Breast epithelium (tissue), 4 donors: ENCODE data around the gene AHNAK. TPM values are rescaled to one million over a fixed set of nuclear protein-coding genes. Genes with fewer than 3 reads are reported as not detected.

Experiments
- DNase-seq, 2 donors: peaks; one replicate each; pipeline ENCODE4 v3.0.0-alpha.2; 2019; ENCODE audit warnings: low spot score in 2 of 2
- H3K27ac ChIP-seq, 2 donors: fragments of 200-600 bp; sonication (generic) in 1 of 2; one replicate each; pipeline ENCODE4 v1.5.1; 2016 to 2019; ENCODE audit warnings: mild to moderate bottlenecking in 1 of 2
- H3K27me3 ChIP-seq, 2 donors: fragments of 200-600 bp; sonication (generic) in 1 of 2; one replicate each; pipeline versions ENCODE4 v1.5.1 to v1.6.0; 2017 to 2019; ENCODE audit warnings: control low read depth in 1 of 2, mild to moderate bottlenecking in 1 of 2
- H3K36me3 ChIP-seq: fragments of 200-600 bp; one replicate; pipeline ENCODE4 v1.5.1; 2019
- H3K4me1 ChIP-seq, 2 donors: fragments of 200-600 bp; sonication (generic); one replicate each; pipeline ENCODE4 v1.5.1; 2016 to 2019; ENCODE audit warnings: control low read depth in 1 of 2
- H3K4me3 ChIP-seq, 3 donors: fragments of 200-600 bp; sonication (generic); 1 replicate in 2 of 3; 2 replicates in 1 of 3; pipeline ENCODE4 v1.5.1; 2016 to 2019; ENCODE audit warnings: mild to moderate bottlenecking in 3 of 3, moderate library complexity in 2 of 3
- H3K9me3 ChIP-seq, 2 donors: fragments of 200-600 bp; sonication (generic) in 1 of 2; one replicate each; pipeline ENCODE4 v1.5.1; 2016 to 2019; ENCODE audit warnings: control low read depth in 1 of 2
- CTCF ChIP-seq, 3 donors: fragments of 450-650 bp; IDR thresholded peaks; one replicate each; pipeline ENCODE4 v1.5.1; 2016 to 2017; ENCODE audit warnings: antibody characterized with exemption in 3 of 3, mild to moderate bottlenecking in 3 of 3, moderate library complexity in 3 of 3
- POLR2A ChIP-seq: fragments of 450-650 bp; IDR thresholded peaks from one replicate; pipeline ENCODE4 v1.6.1; 2016; ENCODE audit warnings: antibody characterized with exemption, mild to moderate bottlenecking, moderate library complexity
- POLR2AphosphoS5 ChIP-seq, 3 donors: sonication (generic); formaldehyde crosslinking; IDR thresholded peaks; one replicate each; pipeline ENCODE4 v1.6.1; 2017; ENCODE audit warnings: antibody characterized with exemption in 3 of 3
- intact Hi-C: fragments of 100-400 bp; cut with DNase I; formaldehyde crosslinking; loops from one replicate; pipeline ENCODE4 v1.15.1; 2023; ENCODE audit warnings: low total_unique reads
- total RNA-seq, 3 donors: library from RNA; depleted of rRNA; stranded (reverse); fragments of >200 nt; gene quantifications; one replicate each; pipeline ENCODE4 v1.1.0, GENCODE V29; 2016

The AHNAK gene
- total RNA-seq, 3 donors from 2014 or later, result 636 to 1,393 (median 1,040) TPM

- Histone ChIP-seq H3K9me3 (no peaks in the 10 kb centered on the region), H3K4me1 (peaks cover 3 to 13% of the 10 kb centered on the region in 2 donors), H3K36me3 (no peaks in the 10 kb centered on the region), H3K27ac (peak overlapping the region in 1 of 2 donors; percentile 87), H3K27me3 (no peaks in the 10 kb centered on the region), H3K4me3 (no peak overlapping the region)
- intact Hi-C loops, result no loop called here
- no peak for TF ChIP-seq POLR2A
- no peak for TF ChIP-seq POLR2AphosphoS5 (IDR thresholded peaks at IDR 0.05)
- TF ChIP-seq CTCF (IDR thresholded peaks at IDR 0.05), result no peak
- DNase-seq, result no peak
Measured at GRCh38 chr11:62507125-62507422, 39.5 kb downstream of the AHNAK start.

DNA sequence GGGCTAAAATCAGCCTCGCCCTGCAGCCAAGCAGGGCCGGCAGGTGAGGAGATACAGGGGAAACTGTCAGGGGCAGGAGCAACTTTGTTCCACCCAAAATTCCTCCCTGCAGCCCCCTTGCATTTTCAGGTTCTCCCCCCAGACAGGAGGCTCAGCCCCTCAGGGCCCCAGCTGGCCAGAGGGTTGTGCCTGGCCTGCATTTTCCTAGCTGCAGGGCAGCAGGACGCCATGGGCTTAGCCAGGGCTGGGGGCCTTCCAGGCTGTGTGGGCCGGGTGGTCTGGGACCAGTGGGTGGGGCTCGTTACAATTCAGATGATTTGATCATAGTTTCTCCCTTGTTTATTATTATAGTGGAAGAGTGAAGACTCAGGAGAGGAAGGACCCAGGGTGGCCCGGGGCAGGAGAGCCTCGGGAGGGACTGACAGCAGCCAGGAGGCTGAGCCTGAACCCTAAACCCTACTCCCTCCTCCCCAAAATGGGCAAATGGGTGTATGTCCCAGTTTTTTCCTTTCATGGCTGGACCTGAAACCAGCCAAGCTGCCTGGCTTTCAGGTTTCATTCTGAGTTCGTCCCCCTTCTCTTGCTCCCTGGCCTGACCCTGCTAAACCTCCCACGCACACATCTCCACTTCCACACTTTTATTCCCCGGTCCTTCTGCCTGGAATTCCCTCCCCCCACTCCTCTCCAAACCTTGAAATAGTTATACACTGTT, 40.0 kb downstream of the AHNAK start:
- Histone ChIP-seq H3K4me3 (no peak overlapping the region), H3K9me3 (no peaks in the 10 kb centered on the region), H3K36me3 (no peaks in the 10 kb centered on the region), H3K27me3 (no peaks in the 10 kb centered on the region), H3K27ac (peak overlapping the region; percentile 30 to 53), H3K4me1 (peaks cover 3 to 18% of the 10 kb centered on the region in 2 donors)
- DNase-seq, result no peak
- intact Hi-C loops, result no loop called here
- TF ChIP-seq POLR2A (no peak), POLR2AphosphoS5 (IDR thresholded peaks at IDR 0.05) (no peak), CTCF (IDR thresholded peaks at IDR 0.05) (no peak)

DNA sequence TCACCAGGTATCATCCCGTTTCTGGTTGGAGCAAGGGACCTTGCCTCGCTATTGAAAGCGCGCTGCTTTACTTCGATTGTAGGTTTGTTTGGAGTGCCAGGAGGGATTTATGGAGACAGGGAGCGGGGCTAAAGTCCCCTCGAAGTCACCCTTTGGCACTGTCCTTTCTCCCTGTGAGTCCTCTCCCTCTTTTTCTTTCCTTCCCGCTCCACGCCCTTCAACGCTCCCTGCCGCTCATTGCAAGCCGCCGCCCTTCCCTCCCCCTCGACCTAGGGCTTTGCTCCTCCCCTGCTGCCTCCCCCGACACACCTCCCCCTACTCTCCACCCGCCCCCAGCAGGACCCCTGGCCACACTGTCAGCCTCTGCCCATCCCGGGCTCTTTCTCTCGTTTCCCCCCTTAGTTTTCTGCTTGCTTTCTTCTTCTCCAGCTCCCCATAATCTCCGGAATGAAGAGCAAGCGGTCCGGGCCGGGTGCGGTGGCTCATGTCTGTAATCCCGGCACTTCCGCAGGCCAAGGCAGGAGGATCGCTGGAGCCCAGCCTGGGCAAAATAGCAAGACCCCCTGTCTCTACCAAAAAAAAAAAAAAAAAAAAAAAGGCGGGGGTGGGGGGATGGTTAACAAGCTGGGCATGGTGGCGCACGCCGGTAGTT, 41.0 kb downstream of the AHNAK start:
- Histone ChIP-seq H3K4me3 (peak overlapping the region in 2 of 3 donors; percentile 20 to 29), H3K4me1 (peaks cover 3 to 19% of the 10 kb centered on the region in 2 donors), H3K9me3 (no peaks in the 10 kb centered on the region), H3K36me3 (no peaks in the 10 kb centered on the region), H3K27ac (peak overlapping the region in 1 of 2 donors; percentile 60), H3K27me3 (no peaks in the 10 kb centered on the region)
- intact Hi-C loops, result no loop called here
- TF ChIP-seq CTCF (IDR thresholded peaks at IDR 0.05), result no peak
- no peak for TF ChIP-seq POLR2AphosphoS5 (IDR thresholded peaks at IDR 0.05)
- no peak for TF ChIP-seq POLR2A
- no peak for DNase-seq

DNA sequence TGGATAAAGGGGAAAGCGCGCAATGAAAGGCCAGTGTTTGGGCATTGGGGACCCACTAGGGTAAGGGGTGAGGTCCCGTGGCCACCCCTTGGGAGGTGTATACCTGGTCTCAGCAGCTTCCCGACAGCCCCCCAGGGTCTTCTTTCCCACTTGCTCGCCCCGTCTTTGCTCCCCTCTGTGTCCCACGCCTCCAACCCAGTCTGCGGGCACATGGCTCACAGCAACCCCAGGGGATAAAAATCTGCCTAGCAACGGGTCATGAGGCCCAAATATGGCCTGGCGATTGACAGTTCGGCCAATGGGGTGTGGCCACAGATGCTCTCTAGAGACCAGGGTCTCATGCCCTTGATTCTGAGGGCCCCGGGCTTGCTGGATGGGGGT, 41.6 kb downstream of the AHNAK start:
- peak overlapping the region in 1 of 2 donors; percentile 60 for H3K27ac ChIP-seq
- DNase-seq, result no peak
- H3K4me3 ChIP-seq, result peak overlapping the region in 2 of 3 donors; percentile 20 to 29
- no peaks in the 10 kb centered on the region for H3K27me3 ChIP-seq
- peaks cover 3 to 20% of the 10 kb centered on the region in 2 donors for H3K4me1 ChIP-seq
- no peaks in the 10 kb centered on the region for H3K9me3 ChIP-seq
- H3K36me3 ChIP-seq, result no peaks in the 10 kb centered on the region
- intact Hi-C loops, result no loop called here
- TF ChIP-seq POLR2AphosphoS5 (IDR thresholded peaks at IDR 0.05) (no peak), POLR2A (no peak), CTCF (IDR thresholded peaks at IDR 0.05) (no peak)
